ENCODE results near the gene COMMD9. TPM values are rescaled to one million over a fixed set of nuclear protein-coding genes. Genes with fewer than 3 reads are reported as not detected.

COMMD9 gene
- total and polyA plus RNA-seq, 4 donors, result 22.9 to 50.8 (median 28.3) TPM

- no peaks in the 10 kb centered on the region for H3K36me3 ChIP-seq (ENCODE audit: control insufficient read depth in 4 of 4, insufficient read depth in 3 of 4, low read depth in 1 of 4, low read length in 3 of 4)
- no peak for DNase-seq (ENCODE audit: low spot score)
- no peak for TF ChIP-seq FOXA2 (IDR thresholded peaks at IDR 0.05)
- no peak for TF ChIP-seq ATF3 (IDR thresholded peaks at IDR 0.05)
- TF ChIP-seq YY1 (IDR thresholded peaks at IDR 0.05), result no peak
- TF ChIP-seq, protein P1, sequence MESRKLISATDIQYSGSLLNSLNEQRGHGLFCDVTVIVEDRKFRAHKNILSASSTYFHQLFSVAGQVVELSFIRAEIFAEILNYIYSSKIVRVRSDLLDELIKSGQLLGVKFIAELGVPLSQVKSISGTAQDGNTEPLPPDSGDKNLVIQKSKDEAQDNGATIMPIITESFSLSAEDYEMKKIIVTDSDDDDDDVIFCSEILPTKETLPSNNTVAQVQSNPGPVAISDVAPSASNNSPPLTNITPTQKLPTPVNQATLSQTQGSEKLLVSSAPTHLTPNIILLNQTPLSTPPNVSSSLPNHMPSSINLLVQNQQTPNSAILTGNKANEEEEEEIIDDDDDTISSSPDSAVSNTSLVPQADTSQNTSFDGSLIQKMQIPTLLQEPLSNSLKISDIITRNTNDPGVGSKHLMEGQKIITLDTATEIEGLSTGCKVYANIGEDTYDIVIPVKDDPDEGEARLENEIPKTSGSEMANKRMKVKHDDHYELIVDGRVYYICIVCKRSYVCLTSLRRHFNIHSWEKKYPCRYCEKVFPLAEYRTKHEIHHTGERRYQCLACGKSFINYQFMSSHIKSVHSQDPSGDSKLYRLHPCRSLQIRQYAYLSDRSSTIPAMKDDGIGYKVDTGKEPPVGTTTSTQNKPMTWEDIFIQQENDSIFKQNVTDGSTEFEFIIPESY (IDR thresholded peaks at IDR 0.05), result no peak
- TF ChIP-seq FOXA1 (IDR thresholded peaks at IDR 0.05), result no peak
- TF ChIP-seq HNF4G (IDR thresholded peaks at IDR 0.05), result no peak
- TF ChIP-seq, protein P2, sequence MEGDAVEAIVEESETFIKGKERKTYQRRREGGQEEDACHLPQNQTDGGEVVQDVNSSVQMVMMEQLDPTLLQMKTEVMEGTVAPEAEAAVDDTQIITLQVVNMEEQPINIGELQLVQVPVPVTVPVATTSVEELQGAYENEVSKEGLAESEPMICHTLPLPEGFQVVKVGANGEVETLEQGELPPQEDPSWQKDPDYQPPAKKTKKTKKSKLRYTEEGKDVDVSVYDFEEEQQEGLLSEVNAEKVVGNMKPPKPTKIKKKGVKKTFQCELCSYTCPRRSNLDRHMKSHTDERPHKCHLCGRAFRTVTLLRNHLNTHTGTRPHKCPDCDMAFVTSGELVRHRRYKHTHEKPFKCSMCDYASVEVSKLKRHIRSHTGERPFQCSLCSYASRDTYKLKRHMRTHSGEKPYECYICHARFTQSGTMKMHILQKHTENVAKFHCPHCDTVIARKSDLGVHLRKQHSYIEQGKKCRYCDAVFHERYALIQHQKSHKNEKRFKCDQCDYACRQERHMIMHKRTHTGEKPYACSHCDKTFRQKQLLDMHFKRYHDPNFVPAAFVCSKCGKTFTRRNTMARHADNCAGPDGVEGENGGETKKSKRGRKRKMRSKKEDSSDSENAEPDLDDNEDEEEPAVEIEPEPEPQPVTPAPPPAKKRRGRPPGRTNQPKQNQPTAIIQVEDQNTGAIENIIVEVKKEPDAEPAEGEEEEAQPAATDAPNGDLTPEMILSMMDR (IDR thresholded peaks at IDR 0.05; ENCODE audit: low read depth, low read length, missing input control), result no peak
- TF ChIP-seq HNF4A (conservative IDR thresholded peaks at IDR 0.05), result no peak
- TF ChIP-seq NR2F2 (IDR thresholded peaks at IDR 0.05), result no peak
- no peak for TF ChIP-seq TAF1 (conservative IDR thresholded peaks at IDR 0.05)
- TF ChIP-seq SP1 (IDR thresholded peaks at IDR 0.05), result no peak
- no peak for TF ChIP-seq RXRA (IDR thresholded peaks at IDR 0.05)
- TF ChIP-seq REST (IDR thresholded peaks at IDR 0.05), result no peak
- TF ChIP-seq RAD21 (IDR thresholded peaks at IDR 0.05), result no peak
- no peak overlapping the region for H3K9ac ChIP-seq (ENCODE audit: low read depth in 1 of 2, low read length in 2 of 2)
- no peaks in the 10 kb centered on the region for H3K27me3 ChIP-seq (ENCODE audit: control insufficient read depth in 4 of 4, insufficient read depth in 4 of 4, low read length in 3 of 4)
- no peak overlapping the region for H3K27ac ChIP-seq (ENCODE audit: low read depth in 1 of 2, low read length in 2 of 2)
- no peaks in the 10 kb centered on the region for H3K9me3 ChIP-seq (ENCODE audit: control insufficient read depth in 4 of 4, low read length in 3 of 4)
- no peak overlapping the region for H3K4me3 ChIP-seq (ENCODE audit: low read depth in 1 of 3, low read length in 3 of 3)
- WGBS, result 70% methylated on average over 2 of the region's 2 CpGs
- H3K4me1 ChIP-seq (ENCODE audit: control insufficient read depth in 4 of 4, insufficient read depth in 4 of 4, low read length in 3 of 4), result no peaks in the 10 kb centered on the region
Observed at GRCh38 chr11:36333897-36334296, 44.7 kb upstream of the COMMD9 start.

GRCh38 chr11:36333468-36333867 lies 44.2 kb upstream of the COMMD9 start:
- H3K27ac ChIP-seq (ENCODE audit: low read depth in 1 of 2, low read length in 2 of 2), result no peak overlapping the region
- WGBS, result 86% methylated on average over 1 of the region's 1 CpG
- H3K36me3 ChIP-seq (ENCODE audit: control insufficient read depth in 4 of 4, insufficient read depth in 3 of 4, low read depth in 1 of 4, low read length in 3 of 4), result no peaks in the 10 kb centered on the region
- H3K4me1 ChIP-seq (ENCODE audit: control insufficient read depth in 4 of 4, insufficient read depth in 4 of 4, low read length in 3 of 4), result no peaks in the 10 kb centered on the region
- H3K27me3 ChIP-seq (ENCODE audit: control insufficient read depth in 4 of 4, insufficient read depth in 4 of 4, low read length in 3 of 4), result no peaks in the 10 kb centered on the region
- H3K9ac ChIP-seq (ENCODE audit: low read depth in 1 of 2, low read length in 2 of 2), result no peak overlapping the region
- no peak for DNase-seq (ENCODE audit: low spot score)
- H3K4me3 ChIP-seq (ENCODE audit: low read depth in 1 of 3, low read length in 3 of 3), result no peak overlapping the region
- H3K9me3 ChIP-seq (ENCODE audit: control insufficient read depth in 4 of 4, low read length in 3 of 4), result no peaks in the 10 kb centered on the region
- TF ChIP-seq SP1 (IDR thresholded peaks at IDR 0.05), result no peak
